Activated CD8-positive, alpha-beta memory T cell treated with anti-CD3 and anti-CD28 coated beads, Interleukin-2, amount 50 U/mL, for 48 hours (primary cell): ENCODE measurements around the gene KLF13.
"Not testable (repeated sequence)": the region's sequence is repeated elsewhere in the genome, so short reads cannot be mapped to it uniquely, and the experiment has no call there.

Source experiments
- DNase-seq: peaks from one replicate; pipeline ENCODE4 v3.0.0-alpha.2; 2020

Gene KLF13

DNA sequence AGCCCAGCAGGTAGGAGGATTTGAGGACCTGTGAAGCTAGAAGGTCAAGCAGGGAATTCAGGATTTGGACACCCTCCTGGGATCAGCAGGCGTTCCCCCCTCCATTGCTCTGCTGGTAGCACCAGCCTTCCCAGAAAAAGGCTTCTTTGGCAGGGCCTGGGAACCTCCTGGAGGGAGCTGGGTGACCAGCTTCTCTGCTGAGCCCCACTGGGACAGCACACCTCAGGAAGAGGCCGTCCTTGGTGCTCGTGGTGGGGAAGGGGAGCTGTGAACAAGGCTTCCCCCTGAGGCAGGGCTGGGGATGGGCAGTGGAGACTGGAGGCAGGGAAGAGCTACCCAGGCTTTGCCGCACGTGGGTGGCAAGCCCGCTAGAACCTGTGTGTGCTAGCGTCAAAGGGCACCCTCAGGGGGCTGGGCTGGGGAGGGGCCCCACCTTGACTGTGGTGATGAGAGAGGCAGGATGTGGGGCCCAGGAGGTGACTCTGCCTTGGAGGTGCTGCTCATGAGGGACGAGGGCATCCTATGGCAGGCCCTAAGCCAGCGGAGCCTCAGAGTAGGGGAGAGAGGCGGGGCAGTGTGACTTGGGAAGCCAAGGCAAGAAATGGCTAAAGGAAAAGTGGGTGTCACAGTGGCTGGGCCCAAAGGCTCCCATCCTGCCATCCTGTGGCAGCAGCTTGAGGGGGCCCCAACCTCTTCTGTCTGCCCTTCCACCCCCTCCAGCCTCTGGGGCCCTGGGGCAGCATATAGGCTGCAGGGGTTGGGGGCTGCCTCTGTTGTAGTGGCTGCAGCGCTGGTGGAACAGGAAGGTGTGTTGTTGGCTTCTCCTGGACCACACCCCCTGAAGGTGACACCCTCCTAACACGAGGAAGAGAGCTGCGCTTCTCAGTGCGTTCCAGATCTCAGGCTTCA, 20.7 kb downstream of the KLF13 start:
- DNase-seq: peak; percentile 88

DNA sequence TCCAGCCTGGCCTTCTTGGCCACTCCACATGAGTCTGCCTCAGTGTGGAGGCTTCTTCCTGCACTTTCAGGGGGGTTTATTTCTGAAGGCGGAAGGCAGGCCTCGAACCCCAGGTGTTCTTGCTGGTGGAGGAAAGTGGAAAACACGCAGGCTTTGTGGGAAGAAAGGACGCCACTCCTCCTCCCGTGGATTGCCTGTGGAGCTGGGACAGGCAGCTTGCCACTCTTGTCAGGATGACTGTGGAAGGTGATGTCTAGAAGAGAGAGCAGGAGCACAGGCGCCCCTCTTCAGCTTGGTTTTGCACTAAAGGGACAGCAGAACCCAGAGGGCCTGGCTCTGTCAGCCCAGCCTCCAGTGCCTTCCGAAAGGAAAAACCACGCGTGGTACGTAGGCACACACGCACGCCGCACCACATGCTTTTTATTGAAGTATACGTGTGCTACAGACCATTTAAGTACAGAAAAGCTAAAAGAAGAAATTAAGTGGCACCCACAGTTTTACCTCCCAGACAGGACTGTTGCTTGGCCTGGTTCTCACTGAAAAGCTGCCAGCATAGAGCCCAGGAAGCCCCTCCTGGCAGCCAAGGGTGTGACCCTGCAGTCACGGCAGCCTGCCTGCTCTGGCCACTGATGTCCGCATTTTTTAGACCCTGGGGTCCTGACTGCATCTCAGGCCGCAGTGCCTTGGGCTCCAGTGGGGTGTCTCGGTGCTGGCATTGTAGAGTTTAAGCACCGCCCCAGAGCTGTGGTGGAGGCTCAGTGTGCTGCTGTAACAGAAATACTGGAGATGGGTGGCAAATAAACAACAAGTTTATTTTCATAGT, 21.6 kb downstream of the KLF13 start:
- DNase-seq: no peak

DNA sequence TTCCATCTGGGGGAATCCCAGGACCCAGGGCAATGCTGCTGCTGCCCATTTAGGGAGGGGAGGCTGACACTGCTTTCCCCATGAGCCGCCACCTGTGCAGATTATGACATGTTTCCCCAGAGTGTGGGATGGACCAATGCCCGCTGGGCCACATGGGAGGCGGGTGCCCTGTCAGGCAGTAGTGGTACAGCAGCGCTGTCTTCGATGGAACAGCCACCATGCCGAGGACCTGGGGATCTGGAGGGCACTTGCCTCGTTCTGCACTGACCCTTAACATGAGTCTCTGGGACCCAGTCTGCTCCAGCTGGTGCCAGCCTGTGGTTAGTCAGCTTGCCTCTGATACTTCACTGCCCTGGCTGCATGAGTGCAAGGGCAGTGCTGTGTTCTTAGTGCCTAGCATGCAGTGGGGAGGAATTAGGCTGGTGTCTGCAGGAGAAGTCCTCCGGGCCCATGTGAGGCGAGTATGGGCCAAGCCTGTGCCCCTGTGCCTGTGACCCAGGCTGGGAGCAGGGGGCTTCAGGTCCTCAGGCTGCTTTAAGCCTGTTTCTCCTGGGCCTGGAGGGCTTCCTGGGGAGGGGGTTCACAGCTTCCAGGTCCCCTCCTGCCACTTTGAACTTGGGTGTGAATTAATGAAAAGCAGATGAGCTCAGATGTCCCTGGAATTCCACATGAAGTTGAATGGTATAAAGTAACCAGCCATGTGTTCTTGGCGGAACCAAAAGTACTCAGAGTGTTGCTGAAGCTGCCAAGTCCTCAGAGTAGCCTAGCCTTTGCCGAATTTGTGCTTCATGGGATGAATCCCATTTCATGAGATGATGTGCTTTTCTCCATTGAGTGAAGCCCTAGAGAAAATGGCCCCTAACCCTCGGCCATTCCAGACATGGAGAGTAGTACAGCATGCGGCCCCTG, 22.9 kb downstream of the KLF13 start:
- no peak for DNase-seq

DNA sequence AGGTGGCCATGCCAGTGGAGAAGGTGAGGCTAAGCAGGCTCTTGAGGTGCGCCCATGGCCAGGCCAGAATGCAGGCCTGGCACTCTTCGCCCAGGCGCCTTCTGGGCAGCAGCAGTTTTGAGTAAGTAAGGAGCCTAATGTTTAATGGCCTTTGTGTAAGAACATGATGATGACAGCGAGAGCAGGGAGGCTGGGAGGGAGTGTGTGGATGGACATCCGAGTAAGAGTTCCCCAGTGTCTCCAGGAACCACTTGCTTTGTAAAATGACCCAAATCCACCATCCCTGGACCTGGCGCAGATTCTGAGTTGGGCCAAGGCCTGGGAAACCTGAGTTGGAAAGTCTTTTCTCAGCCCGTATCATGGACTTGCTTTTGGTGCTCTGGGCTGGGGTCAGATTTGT, 24.1 kb downstream of the KLF13 start:
- no peak for DNase-seq

DNA sequence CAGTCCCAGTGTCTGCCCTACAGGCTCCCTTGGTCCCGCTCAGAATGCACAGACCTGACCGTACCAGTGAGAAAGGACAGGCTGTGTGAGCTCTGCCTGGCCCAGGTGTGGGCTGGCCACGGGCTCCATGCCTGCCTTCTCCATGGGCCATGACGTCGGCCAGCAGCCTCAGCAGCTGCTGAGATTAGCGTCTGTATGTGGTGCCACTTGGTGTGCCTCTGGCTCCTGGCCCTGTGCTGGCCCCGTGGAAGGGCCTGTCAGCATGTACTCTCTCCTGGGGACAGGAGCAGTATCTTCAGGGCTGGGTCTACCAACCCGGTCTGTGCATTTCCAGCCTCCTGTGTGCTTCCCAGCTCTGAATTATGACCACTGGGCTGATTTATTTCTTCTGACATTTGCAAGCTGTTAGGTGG, 25.7 kb downstream of the KLF13 start:
- no peak for DNase-seq

DNA sequence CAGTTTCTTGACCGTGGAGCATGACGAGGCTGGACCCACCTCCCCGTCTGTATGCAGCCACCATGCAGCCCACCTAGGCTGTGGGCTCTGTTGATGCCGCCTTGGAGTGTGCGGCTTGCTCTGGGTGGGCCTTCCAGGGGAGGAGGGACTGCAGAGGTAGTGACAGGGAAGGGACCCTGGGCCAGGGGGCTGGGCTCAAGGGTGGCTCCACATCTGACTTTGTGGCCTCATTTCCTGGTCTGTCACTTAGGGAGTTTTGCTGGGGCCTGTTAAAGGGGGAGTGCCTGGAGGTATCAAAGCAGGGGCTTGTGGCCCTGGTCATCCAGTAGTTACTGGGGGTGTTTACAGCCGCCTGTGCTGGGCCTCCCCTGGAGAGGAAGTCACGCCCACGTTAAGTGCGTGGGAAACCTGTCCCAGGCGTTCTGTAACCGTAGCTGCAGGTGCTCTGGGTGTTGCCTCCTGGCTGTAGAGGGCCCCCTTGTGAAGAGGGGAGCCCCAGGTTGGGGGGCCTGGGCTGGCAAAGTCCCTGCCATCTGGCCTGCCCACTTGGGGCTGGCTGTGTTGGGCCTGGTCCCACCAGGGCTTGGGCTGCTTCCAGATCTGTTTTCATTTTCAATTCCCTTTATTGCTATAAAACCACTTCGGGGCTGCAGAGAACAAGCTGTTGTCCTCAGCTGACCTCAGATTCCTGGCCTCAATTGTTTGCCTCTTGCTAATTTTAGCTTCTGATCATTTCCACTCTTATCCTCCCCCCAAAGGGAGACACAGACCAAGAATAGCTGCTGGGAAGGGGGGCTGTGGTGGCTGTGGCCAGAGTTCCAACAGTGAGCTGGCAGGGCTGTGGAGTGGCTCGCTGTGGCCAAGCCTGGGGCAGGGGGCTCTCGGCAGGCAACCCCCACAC, 26.5 kb downstream of the KLF13 start:
- DNase-seq: peak; percentile 75

DNA sequence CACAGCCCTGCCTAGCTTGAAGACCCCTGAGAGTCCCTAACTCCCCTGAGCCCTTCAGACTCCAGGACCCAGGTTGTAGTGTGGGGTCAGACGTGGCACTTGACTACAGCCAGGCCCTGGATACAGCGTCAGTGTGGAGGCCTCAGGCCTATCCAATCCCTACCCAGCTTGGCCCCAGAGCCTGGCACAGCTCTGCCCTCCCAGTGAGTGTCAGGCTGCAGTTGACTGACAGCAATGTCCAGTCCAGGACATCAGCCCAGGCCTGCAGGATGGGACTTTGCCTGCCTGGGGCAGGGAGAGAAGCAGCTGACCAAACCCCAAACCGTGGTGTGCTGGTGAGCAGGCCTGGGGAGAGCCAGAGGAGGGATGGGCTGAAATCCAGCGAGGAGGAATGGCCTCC, 27.3 kb downstream of the KLF13 start:
- no peak for DNase-seq

DNA sequence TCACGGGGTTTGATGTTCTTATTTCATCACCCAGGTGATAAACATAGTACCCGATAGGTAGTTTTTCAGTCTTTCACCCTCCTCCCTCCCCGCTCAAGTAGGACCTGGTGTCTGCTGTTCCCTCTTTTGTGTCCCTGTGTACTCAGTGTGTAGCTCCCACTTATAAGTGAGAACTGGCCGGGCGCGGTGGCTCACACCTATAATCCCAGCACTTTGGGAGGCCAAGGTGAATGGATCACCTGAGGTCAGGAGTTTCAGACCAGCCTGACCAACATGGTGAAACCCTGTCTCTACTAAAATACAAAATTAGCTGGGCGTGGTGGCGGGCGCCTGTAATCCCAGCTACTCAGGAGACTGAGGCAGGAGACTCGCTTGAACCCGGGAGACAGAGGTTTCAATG, 29.5 kb downstream of the KLF13 start:
- not testable (repeated sequence) for DNase-seq

DNA sequence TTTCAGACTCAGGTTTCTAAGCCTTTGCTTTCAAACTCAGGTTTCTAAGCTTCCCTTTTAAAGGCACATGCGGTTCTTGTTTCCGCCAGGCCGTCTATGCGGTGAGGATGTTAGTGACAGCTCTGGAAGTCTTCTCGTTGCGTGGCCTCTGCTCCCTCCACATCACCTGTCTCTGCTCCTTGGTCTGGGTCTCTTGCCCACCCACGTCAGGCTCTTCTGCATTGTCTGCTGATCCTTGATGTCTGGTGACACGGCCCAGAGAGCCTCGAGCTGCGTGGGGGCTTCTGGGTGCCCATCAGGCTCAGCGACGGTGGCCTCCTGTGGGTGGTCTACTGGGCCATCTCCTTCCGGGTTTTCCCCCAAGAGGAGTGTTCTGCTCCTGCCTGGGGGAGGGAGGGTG, 30.5 kb downstream of the KLF13 start:
- no peak for DNase-seq

DNA sequence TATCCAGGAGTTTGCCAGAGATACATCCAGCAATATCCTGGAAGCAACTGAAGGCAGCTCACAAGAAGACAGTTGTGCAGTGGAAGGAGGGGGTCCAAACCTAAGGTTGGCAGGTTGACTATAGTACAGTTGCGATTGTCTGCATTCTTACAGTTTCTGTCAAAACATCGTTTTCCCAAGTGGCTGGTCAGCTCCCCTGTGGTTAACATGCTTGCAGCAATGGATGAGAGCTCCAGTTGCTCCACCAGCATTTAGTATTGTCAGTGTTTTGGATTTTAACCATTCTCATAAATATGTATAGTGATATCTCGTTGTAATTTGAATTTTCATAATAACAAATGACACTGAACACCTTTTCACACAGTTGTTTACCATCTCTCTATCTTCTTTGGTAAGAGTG, 31.5 kb downstream of the KLF13 start:
- DNase-seq: no peak

DNA sequence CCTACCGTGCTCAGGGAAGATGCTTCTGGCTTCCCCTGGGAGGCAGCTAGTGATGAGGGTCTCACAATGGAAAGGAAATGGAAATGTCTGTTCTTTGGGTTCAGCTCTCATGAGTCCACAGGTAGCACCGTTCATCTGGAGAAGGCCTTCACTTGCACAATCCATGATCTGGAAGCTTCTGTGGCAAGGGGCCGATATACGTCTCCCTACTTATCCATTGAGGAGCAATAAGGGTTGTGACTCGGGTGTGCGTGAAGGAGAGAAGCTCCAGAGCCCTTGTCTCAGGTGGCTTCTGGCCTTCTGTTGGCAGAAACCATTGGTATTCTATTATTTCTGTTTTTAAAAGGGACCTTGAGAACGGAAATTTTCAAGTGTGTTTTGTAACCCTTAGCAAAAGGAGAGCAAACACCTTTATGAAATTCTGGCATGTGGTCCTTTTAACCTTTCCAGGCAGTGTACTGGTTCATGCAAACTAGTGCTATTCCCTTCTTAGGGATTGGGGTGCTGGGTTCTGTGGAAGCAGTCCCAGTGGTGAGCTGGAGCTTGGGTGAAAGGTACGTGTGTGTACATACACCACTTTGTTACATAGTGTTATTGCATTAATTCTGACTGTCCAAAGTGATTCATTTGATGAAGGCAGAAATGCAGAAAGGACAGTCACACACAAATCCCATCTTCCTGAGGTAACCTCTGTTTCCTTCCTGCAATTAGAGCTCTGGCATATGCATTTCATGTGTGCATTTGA, 32.5 kb downstream of the KLF13 start:
- no peak for DNase-seq

DNA sequence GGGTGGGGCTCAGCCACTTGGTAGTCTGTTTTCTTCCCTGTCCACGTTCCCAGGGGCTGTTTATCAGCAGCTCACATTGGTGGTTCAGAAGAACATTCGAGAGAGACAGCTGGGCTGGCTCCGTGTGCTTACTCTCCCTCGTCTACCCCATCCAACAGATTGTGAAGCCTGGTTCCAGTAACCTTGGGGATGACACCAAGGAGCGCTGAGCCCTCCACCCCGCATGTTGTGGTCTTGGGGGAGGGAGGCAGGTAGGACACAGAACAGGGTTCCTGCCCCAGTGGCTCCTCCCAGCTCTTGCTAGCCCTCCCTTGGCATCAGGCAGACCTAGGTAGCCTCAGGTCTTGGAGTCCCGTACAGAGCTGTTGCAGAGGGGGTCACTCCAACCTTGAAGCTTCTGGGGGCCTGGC, 33.1 kb downstream of the KLF13 start:
- DNase-seq: no peak

DNA sequence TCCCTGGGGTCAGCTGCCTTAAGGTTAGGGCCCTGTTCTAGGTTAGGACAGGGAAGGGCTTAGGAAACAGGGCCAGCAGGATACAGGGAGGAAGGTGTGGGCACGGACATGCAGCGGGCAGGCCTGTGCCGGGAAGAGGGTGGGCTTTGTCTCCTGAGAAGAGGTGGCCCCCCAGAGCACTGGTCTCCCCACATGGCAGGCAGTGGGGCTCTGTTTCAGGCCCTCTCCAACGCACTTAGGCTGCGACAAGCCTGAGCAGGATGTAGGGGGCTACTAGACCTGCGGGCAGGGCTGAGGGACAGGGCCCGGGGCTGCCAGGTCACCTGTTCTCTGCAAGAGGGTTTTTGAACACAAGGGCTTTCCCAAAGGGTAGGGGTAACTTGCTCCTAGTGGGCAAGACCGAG, 33.5 kb downstream of the KLF13 start:
- no peak for DNase-seq

DNA sequence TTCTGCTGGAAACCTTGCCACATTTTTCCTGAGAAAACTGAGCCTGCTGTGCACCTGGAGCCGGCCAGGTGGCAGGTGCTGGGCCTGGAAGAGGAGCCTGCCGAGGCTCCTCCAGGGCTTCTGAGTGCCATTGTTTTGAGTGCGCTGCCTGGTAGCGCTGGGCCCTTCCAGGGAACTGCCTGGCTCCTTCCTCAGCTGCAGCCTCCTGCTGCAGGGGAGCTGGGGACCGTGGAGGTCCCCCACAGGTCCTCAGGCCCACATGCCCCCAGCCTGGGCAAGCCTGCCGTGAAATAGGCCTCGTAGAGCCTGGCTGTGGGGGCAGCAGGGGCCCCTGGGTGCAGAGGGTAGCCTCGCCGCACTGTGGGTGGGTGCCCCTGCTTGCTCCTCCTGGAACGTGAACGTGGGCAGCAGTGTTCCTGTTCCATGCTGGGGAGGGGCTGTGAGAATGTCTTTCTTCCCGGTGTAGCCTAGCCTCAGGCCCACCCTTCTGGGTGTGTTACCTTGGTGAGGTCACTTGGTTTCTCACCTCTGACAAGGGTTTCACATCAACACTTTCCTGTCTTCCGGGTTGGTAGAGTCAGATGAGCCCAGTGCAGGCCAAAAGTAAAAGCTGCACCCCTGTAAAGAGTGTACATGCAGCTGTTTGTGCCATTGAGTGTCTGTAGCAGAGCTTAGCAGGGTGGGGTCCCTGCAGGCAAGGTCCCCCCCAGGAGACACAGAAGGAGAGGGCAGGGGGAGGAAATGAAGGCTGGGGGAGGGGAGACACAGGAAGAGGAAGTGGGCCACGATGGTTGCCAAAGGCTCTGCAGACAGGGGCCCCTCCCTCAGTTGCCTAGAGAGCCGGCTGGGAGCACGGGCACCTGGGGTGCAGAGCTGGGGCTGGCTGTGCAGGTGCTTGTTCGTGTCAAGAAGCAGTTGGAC, 34.5 kb downstream of the KLF13 start:
- DNase-seq: no peak

DNA sequence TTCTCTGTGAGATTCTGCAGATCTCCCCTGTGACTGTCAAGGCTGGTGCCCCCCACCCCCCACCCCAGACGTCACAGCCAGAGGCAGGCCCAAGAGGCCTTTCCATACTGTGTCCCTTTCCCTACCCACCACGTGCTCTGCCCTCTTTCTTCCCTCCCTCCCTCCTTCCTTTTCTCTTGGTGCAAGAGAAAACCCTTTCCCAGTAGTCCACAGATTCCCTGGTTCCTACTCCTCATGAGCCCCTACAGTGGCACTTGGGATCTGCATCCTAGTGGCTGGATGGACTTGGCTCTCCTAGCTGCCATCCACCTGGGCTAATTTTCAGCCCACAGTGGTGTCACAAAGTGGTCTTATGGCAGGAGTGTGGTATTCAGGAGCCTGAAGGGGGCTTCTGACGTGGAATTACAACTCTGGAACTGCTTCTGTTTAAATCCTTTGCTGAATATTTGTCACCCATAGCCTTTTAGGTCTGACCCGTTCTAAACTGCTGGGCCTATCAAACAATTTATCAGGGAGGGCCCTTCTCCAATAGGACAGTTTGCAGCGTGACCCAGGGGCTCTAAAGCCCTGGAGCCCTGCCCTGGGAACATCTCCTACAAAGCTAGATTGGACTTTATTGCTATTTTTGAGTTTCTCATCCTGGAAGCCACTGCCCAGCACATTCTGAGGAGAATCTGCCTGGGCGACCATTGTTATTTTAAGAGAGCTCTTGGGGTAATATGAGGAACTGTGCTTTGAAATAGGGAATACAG, 35.3 kb downstream of the KLF13 start:
- no peak for DNase-seq

DNA sequence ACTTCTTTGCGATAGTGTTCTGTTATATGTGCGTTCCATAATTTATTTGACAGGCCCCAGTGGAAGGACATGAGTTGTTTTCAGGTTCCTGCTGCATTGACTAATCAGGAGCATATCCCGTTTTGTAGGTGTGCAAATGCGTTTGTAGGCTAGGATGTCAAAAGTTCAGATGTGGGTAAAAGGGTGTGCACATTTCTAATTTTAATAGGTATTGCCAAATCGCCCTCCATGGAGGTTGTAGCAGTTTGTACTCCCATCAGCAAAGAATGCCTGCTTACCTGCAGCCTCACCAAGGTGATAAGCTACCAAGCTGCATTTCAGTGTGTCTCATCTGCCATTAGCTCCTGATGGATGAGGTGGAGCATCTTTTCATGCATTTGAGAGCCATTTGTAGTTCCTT, 36.3 kb downstream of the KLF13 start:
- no peak for DNase-seq

DNA sequence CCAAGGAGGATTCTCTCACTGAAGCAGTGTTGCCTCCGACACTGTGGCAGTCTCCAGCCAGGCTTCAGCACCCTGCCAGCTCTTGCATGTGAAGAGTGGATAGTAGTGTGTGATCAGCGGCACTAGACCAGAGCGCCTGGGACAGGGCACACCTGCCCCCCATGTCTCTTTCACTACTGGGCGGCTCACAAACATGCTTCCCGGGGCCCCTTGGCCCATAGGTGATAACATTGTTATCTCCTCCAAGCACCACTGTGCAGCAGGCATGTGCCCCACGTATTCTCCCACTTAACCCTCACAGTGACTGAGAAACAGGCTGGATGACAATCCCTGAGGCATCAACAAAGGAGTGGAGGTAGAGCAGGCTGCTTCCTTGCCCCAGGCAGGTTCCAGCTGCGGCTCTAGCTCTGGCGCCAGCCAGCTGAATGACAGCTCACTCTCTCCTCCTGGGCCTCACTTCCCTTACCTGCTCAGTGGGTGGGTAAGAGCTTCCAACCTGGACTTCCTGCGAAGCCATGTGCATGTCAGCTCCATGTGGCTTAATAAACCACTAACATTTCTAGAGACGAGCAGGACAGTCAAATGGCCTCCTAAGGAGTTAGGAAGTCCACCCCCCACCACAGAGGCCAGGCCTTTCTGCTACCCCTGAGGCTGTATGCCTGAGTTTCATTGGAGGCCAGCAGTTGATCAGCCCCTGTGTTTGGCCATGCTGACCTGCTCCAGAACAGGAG, 37.8 kb downstream of the KLF13 start:
- no peak for DNase-seq

DNA sequence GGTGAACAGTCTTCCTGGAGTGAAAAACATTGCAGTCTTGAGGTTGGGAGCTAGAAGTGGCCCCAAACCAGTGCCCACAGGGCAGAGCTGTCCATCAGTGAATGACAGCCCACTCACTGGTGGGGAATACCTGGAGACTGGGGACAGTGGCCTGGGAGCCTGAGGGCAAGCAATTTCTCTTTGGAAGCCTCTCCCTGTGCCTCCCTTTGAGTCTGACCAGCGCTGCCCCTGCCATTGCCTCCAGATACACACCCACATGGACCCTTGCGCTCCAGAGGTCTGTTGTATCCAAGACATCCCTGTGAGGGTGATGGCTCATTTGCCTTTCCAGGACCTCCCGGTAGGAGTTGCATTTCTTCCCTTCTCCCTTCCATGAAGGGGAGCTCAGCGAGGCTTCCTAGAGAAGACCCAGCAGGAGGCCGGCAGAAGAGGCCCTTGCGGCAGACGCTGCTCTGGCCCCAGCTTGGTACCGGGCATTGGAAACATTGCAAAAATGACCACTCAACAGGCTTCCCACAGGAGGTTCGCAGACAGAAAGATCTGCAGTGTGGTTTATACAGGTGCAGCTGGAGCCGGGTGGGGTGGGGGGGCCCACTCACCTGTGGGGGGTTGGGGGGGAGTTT, 38.5 kb downstream of the KLF13 start:
- DNase-seq: no peak
